GM12801 (cell line): Measurements from ENCODE around the gene UBXN11.

Experiments
- CTCF ChIP-seq: IDR thresholded peaks from one replicate; pipeline ENCODE4 v1.5.1; 2011; ENCODE audit warnings: control low read depth; ENCODE audit not compliant: insufficient read length; ENCODE audit errors: extremely low read depth

The UBXN11 gene

GRCh38 chr1:26237230-26237966, 69.0 kb downstream of the UBXN11 start:
- no peak for TF ChIP-seq CTCF

GRCh38 chr1:26234644-26235370, 71.6 kb downstream of the UBXN11 start:
- no peak for TF ChIP-seq CTCF

DNA sequence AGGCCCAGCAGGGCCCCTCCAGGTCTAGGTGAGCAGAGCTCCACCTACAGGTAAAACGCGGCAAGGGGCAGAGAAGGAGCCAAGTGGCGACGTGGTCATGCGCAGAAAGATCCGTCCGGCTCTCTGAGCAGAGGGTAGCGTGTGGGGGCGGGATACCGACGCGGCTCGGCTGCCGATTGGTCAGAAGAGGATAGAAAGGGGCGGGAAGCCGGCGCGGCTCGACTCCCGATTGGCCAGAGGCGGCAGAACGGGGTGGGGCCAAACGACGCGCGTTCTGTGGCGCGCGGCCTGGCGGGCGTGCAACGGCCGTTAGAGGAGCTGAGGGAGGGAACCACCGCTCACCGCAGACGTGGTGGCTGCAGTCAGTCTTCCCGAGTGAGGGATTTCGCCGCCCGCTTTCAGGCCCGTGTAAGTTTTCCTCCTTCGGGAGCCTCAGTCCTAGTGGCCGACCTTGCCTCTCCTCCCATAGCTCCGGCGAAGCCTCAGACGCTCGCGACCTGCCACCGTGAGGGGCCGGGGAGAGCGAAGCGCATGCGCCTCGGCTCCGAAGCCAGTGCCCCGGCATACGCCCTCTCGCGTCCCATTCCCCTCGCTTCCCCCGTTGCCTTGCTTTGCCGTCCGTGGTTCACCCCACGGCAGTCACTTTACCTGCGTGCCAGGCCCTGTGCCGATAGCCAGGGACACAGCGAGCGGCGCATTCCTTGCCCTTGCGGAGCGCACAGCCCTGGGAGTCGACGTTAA, 72.4 kb downstream of the UBXN11 start, which contains the start of gene CEP85:
Gene CEP85, plus strand, starts transcription at position 298 of the 741 bp plus-strand sequence. CDS start 5,584 bp downstream, outside the sequence.
- no peak for TF ChIP-seq CTCF
